Glutamatergic neuron (in vitro differentiated cells): Measurements from ENCODE around the gene B3GLCT. TPM values are rescaled to one million over a fixed set of nuclear protein-coding genes. Genes with fewer than 3 reads are reported as not detected.

Experiments
- DNase-seq: peaks from one replicate; pipeline ENCODE4 v3.0.0; 2022
- H3K27ac Mint-ChIP-seq: one replicate; pipeline ENCODE4 v1.8.0; 2020; ENCODE audit warnings: mild to moderate bottlenecking, mixed read lengths, inconsistent platforms; ENCODE audit not compliant: unreplicated experiment
- H3K27me3 Mint-ChIP-seq: one replicate; pipeline ENCODE4 v1.8.0; 2020; ENCODE audit warnings: mild to moderate bottlenecking, moderate library complexity, mixed read lengths, inconsistent platforms; ENCODE audit not compliant: unreplicated experiment
- H3K36me3 Mint-ChIP-seq: one replicate; pipeline ENCODE4 v1.8.0; 2020; ENCODE audit warnings: mild to moderate bottlenecking, mixed read lengths, inconsistent platforms; ENCODE audit not compliant: unreplicated experiment
- H3K4me1 Mint-ChIP-seq: one replicate; pipeline ENCODE4 v1.8.0; 2020; ENCODE audit warnings: mild to moderate bottlenecking, low read depth, mixed read lengths, inconsistent platforms; ENCODE audit not compliant: unreplicated experiment
- H3K4me3 Mint-ChIP-seq: one replicate; pipeline ENCODE4 v1.8.0; 2020; ENCODE audit warnings: mild to moderate bottlenecking, mixed read lengths, inconsistent platforms; ENCODE audit not compliant: unreplicated experiment
- H3K9me3 Mint-ChIP-seq: one replicate; pipeline ENCODE4 v1.8.0; 2020; ENCODE audit warnings: mild to moderate bottlenecking, moderate library complexity, mixed read lengths, inconsistent platforms; ENCODE audit not compliant: unreplicated experiment
- CTCF ChIP-seq: fragments of 200-600 bp; sonication (generic); IDR thresholded peaks from one replicate; pipeline ENCODE4 v1.5.0; 2021; ENCODE audit not compliant: partially characterized antibody, unreplicated experiment
- total RNA-seq: library from RNA; stranded (reverse); fragmentation: NEBNext Ultra II Directional; extraction: Animal tissue kit (Norgen Biotek cat#: 25700); gene quantifications from one replicate; pipeline ENCODE4 v1.2.1, GENCODE V29; 2021; ENCODE audit not compliant: unreplicated experiment

Gene B3GLCT
- total RNA-seq, 1 donor from 2014 or later = 11.6 TPM

GRCh38 chr13:31263346-31263745 lies 63.6 kb downstream of the B3GLCT start:
- H3K9me3 Mint-ChIP-seq = peaks cover 1% of the 10 kb centered on the region
- no peaks in the 10 kb centered on the region for H3K36me3 Mint-ChIP-seq
- H3K27me3 Mint-ChIP-seq = peaks cover 2% of the 10 kb centered on the region
- no peak for DNase-seq
- no peak overlapping the region for H3K27ac Mint-ChIP-seq
- H3K4me1 Mint-ChIP-seq = no peaks in the 10 kb centered on the region
- no peak for TF ChIP-seq CTCF
- H3K4me3 Mint-ChIP-seq = no peak overlapping the region

GRCh38 chr13:31264151-31264550 lies 64.4 kb downstream of the B3GLCT start:
- peaks cover 1% of the 10 kb centered on the region for H3K9me3 Mint-ChIP-seq
- H3K36me3 Mint-ChIP-seq = peaks cover 2% of the 10 kb centered on the region
- H3K4me3 Mint-ChIP-seq = no peak overlapping the region
- H3K27me3 Mint-ChIP-seq = peaks cover 2% of the 10 kb centered on the region
- no peak for DNase-seq
- no peak overlapping the region for H3K27ac Mint-ChIP-seq
- no peaks in the 10 kb centered on the region for H3K4me1 Mint-ChIP-seq
- no peak for TF ChIP-seq CTCF

GRCh38 chr13:31267126-31267784 lies 67.5 kb downstream of the B3GLCT start:
- H3K27me3 Mint-ChIP-seq = peaks cover 2% of the 10 kb centered on the region
- H3K4me1 Mint-ChIP-seq = no peaks in the 10 kb centered on the region
- H3K36me3 Mint-ChIP-seq = peaks cover 16% of the 10 kb centered on the region
- TF ChIP-seq CTCF = no peak
- no peak overlapping the region for H3K27ac Mint-ChIP-seq
- H3K9me3 Mint-ChIP-seq = peaks cover 5% of the 10 kb centered on the region
- no peak for DNase-seq
- no peak overlapping the region for H3K4me3 Mint-ChIP-seq

GRCh38 chr13:31274390-31274789 lies 74.6 kb downstream of the B3GLCT start:
- no peak for DNase-seq
- Mint-ChIP-seq H3K4me1 (peaks cover 8% of the 10 kb centered on the region), H3K36me3 (peaks cover 16% of the 10 kb centered on the region), H3K27me3 (no peaks in the 10 kb centered on the region), H3K27ac (no peak overlapping the region), H3K4me3 (no peak overlapping the region), H3K9me3 (peaks cover 6% of the 10 kb centered on the region)
- no peak for TF ChIP-seq CTCF

- H3K27ac Mint-ChIP-seq = no peak overlapping the region
- no peaks in the 10 kb centered on the region for H3K27me3 Mint-ChIP-seq
- H3K9me3 Mint-ChIP-seq = peaks cover 5% of the 10 kb centered on the region
- H3K4me3 Mint-ChIP-seq = no peak overlapping the region
- no peak for TF ChIP-seq CTCF
- no peak for DNase-seq
- peaks cover 8% of the 10 kb centered on the region for H3K4me1 Mint-ChIP-seq
- peaks cover 6% of the 10 kb centered on the region for H3K36me3 Mint-ChIP-seq
These were observed 76.6 kb downstream of the B3GLCT start for GRCh38 chr13:31276421-31276820.
